PC-9 (cell line): ENCODE measurements around the gene NVL.

Experiments
- EZH2 ChIP-seq: fragments of 200-600 bp; sonication (generic); IDR thresholded peaks from 2 replicates; pipeline ENCODE4 v1.8.0; 2017; ENCODE audit warnings: antibody characterized with exemption, low read depth
- TF ChIP-seq, protein P1 (sequence below): fragments of 200-600 bp; sonication (generic); conservative IDR thresholded peaks from 2 replicates; pipeline ENCODE4 v1.6.1; 2017; ENCODE audit warnings: mixed run types, antibody characterized with exemption, mild to moderate bottlenecking, moderate library complexity

DNA sequence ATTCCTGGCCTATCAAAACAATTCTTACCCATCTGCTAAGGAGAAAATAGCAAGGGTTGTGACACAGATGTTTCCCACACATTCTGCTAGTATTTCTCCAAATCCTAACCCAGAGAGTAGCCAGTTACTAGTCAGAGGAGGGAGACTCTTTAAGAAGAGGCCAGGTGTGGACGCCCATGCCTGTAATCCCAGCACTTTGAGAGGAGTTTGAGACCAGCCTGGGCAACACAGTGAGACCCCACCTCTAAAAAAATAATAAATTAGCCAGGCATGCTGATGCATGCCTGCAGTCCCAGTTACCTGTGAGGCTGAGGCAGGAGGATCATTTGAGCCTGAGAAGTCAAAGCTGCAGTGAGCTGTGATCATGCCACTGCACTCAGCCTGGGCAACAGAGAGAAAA lies 28.6 kb downstream of the NVL start:
- TF ChIP-seq, protein P1, sequence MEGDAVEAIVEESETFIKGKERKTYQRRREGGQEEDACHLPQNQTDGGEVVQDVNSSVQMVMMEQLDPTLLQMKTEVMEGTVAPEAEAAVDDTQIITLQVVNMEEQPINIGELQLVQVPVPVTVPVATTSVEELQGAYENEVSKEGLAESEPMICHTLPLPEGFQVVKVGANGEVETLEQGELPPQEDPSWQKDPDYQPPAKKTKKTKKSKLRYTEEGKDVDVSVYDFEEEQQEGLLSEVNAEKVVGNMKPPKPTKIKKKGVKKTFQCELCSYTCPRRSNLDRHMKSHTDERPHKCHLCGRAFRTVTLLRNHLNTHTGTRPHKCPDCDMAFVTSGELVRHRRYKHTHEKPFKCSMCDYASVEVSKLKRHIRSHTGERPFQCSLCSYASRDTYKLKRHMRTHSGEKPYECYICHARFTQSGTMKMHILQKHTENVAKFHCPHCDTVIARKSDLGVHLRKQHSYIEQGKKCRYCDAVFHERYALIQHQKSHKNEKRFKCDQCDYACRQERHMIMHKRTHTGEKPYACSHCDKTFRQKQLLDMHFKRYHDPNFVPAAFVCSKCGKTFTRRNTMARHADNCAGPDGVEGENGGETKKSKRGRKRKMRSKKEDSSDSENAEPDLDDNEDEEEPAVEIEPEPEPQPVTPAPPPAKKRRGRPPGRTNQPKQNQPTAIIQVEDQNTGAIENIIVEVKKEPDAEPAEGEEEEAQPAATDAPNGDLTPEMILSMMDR = no peak
- TF ChIP-seq EZH2 = no peak
